HEK293 (cell line): Measurements from ENCODE around the gene CCDC179.

ENCODE experiments used
- CTCF ChIA-PET: fragments of 350-600 bp; formaldehyde crosslinking; extraction: SDS; loops from one replicate; lab custom pipeline; 2021; ENCODE audit warnings: antibody characterized with exemption; lab: Yijun Ruan, JAX
- POLR2A ChIA-PET: fragments of 300-600 bp; formaldehyde crosslinking; extraction: SDS; loops from one replicate; lab custom pipeline; 2020; ENCODE audit warnings: antibody characterized with exemption, inconsistent platforms; lab: Yijun Ruan, JAX
- H3K27ac ChIP-seq: fragments of 200-500 bp; sonication (Bioruptor generic); 2 replicates; pipeline ENCODE4 v1.5.1; 2014; ENCODE audit warnings: low read depth, low read length, control low read depth, inconsistent platforms; ENCODE audit errors: extremely low read depth
- H3K36me3 ChIP-seq, 2 experiments: fragments of 200-500 bp in 1 of 2; sonication (Bioruptor generic) in 1 of 2; 1 replicate in 1 of 2; 2 replicates in 1 of 2; pipeline ENCODE4 v1.5.1; 2014 to 2017; ENCODE audit warnings: inconsistent platforms in 2 of 2, low read length in 2 of 2; ENCODE audit not compliant: control insufficient read depth in 2 of 2, insufficient read depth in 1 of 2
- H3K4me1 ChIP-seq: fragments of 200-500 bp; sonication (Bioruptor generic); 2 replicates; pipeline ENCODE4 v1.5.1; 2014; ENCODE audit warnings: mild to moderate bottlenecking, low read length, inconsistent platforms; ENCODE audit not compliant: control insufficient read depth, insufficient read depth
- H3K4me3 ChIP-seq: 2 replicates; pipeline ENCODE4 v1.5.1; 2011; ENCODE audit warnings: low read depth, mild to moderate bottlenecking, control low read depth, low read length, moderate library complexity
- H3K9me3 ChIP-seq: fragments of 200-500 bp; sonication (Bioruptor generic); 2 replicates; pipeline ENCODE4 v1.5.1; 2014; ENCODE audit warnings: low read depth, low read length, inconsistent platforms; ENCODE audit not compliant: control insufficient read depth, insufficient read depth
- EGR2 ChIP-seq: fragments of 450-650 bp; formaldehyde crosslinking; IDR thresholded peaks from 2 replicates; pipeline ENCODE4 v1.5.1; 2016; ENCODE audit warnings: low read depth, missing biosample characterization, missing genetic modification characterization
- YY1 ChIP-seq: fragments of 450-650 bp; formaldehyde crosslinking; IDR thresholded peaks from 2 replicates; pipeline ENCODE4 v1.5.1; 2018; ENCODE audit warnings: missing biosample characterization, missing genetic modification characterization
- ZFP37 ChIP-seq: fragments of 450-650 bp; formaldehyde crosslinking; IDR thresholded peaks from 2 replicates; pipeline ENCODE4 v1.5.1; 2016; ENCODE audit warnings: missing biosample characterization, missing genetic modification characterization
- ZNF112 ChIP-seq: fragments of 450-650 bp; formaldehyde crosslinking; IDR thresholded peaks from 2 replicates; pipeline ENCODE4 v1.5.0; 2017; ENCODE audit warnings: missing biosample characterization, missing genetic modification characterization
- ZNF132 ChIP-seq: fragments of 450-650 bp; formaldehyde crosslinking; IDR thresholded peaks from 2 replicates; pipeline ENCODE4 v1.5.1; 2017; ENCODE audit warnings: missing biosample characterization, missing genetic modification characterization, borderline replicate concordance
- ZNF169 ChIP-seq: fragments of 450-650 bp; formaldehyde crosslinking; IDR thresholded peaks from 2 replicates; pipeline ENCODE4 v1.5.1; 2016; ENCODE audit warnings: missing biosample characterization, missing genetic modification characterization
- ZNF585B ChIP-seq: fragments of 450-650 bp; formaldehyde crosslinking; IDR thresholded peaks from 2 replicates; pipeline ENCODE4 v1.5.1; 2016; ENCODE audit warnings: missing biosample characterization, missing genetic modification characterization
- ZNF621 ChIP-seq: fragments of 450-650 bp; formaldehyde crosslinking; IDR thresholded peaks from 2 replicates; pipeline ENCODE4 v1.5.1; 2017; ENCODE audit warnings: missing biosample characterization, missing genetic modification characterization
- ZNF843 ChIP-seq: fragments of 450-650 bp; formaldehyde crosslinking; IDR thresholded peaks from 2 replicates; pipeline ENCODE4 v1.5.1; 2016; ENCODE audit warnings: missing biosample characterization, missing genetic modification characterization
- TF ChIP-seq, protein P1 (sequence below): fragments of 450-650 bp; formaldehyde crosslinking; optimal IDR thresholded peaks from 2 replicates; pipeline ENCODE3; 2016; ENCODE audit warnings: missing biosample characterization, mild to moderate bottlenecking, missing genetic modification characterization
- TF ChIP-seq, protein P2 (sequence below): fragments of 450-650 bp; formaldehyde crosslinking; IDR thresholded peaks from 2 replicates; pipeline ENCODE4 v1.5.1; 2016; ENCODE audit warnings: missing biosample characterization, missing genetic modification characterization, borderline replicate concordance
- TF ChIP-seq, protein P3 (sequence below): fragments of 450-650 bp; formaldehyde crosslinking; IDR thresholded peaks from 2 replicates; pipeline ENCODE4 v1.5.1; 2017; ENCODE audit warnings: missing biosample characterization, mild to moderate bottlenecking, missing genetic modification characterization, moderate library complexity
- TF ChIP-seq, protein P4 (sequence below): fragments of 450-650 bp; formaldehyde crosslinking; IDR thresholded peaks from 2 replicates; pipeline ENCODE4 v1.5.1; 2016; ENCODE audit warnings: missing biosample characterization, missing genetic modification characterization
- TF ChIP-seq, protein P5 (sequence below): fragments of 450-650 bp; formaldehyde crosslinking; IDR thresholded peaks from 2 replicates; pipeline ENCODE4 v1.5.1; 2016; ENCODE audit warnings: missing biosample characterization, missing genetic modification characterization
- TF ChIP-seq, protein P6 (sequence below): IDR thresholded peaks from 2 replicates; pipeline ENCODE4 v1.6.1; 2011; ENCODE audit warnings: mild to moderate bottlenecking, low read depth, low read length, borderline replicate concordance

CCDC179 gene

DNA sequence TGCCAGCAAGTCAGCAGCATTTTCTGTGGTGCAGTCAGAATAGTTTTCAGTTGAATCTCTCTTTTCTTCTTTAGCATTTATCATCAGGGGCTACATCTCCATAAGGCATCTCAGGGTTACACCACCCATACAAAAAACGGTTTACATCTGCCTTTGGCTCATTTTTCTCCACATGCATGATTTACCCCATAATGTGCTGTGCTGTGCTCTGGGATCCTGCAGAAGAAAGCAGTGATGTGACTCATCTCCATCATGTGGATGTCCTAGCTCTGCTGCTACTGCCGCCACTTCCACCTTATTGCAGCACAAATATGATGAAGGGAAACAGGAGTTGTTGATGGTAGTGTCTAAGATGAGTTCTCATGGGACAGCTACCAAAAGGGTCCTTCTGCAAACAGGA, 30.0 kb upstream of the CCDC179 start:
- POLR2A ChIA-PET: no interaction called here
- H3K4me1 ChIP-seq: no peaks in the 10 kb centered on the region
- H3K9me3 ChIP-seq: no peaks in the 10 kb centered on the region
- CTCF ChIA-PET: interaction anchor here (1.0 kb wide), 1 partner anchor 14 kb away, joined by 5 read pairs; no protein-coding TSS in a partner anchor
- H3K36me3 ChIP-seq: no peaks in the 10 kb centered on the region
- no peak overlapping the region for H3K4me3 ChIP-seq
- H3K27ac ChIP-seq: no peak overlapping the region
- TF ChIP-seq YY1 (tag by site-specific recombination) (no peak), ZNF112 (tag by site-specific recombination) (no peak), ZNF585B (tag by site-specific recombination) (no peak), ZNF621 (no peak)
- TF ChIP-seq, protein P1, sequence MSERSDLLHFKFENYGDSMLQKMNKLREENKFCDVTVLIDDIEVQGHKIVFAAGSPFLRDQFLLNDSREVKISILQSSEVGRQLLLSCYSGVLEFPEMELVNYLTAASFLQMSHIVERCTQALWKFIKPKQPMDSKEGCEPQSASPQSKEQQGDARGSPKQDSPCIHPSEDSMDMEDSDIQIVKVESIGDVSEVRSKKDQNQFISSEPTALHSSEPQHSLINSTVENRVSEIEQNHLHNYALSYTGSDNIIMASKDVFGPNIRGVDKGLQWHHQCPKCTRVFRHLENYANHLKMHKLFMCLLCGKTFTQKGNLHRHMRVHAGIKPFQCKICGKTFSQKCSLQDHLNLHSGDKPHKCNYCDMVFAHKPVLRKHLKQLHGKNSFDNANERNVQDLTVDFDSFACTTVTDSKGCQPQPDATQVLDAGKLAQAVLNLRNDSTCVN (tag by site-specific recombination): no peak

DNA sequence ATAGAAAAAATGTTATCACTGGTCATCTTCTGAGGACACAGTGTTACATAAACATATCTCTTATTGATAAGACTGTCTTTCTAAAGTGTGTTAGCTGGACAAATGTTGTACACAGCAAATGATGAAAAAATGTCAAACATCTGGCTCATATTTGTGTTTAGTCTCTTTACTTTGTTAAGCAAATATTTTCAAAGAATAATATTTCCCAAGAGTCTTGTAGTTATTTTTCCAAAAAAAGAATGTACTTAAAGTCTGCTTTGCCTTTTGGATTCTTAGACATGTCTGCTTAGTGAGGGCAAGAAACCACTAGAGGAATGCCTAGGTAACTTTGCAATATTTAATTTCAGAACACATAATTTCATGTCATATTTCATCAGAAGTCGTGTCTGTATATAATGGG, 23.9 kb upstream of the CCDC179 start:
- ChIA-PET CTCF (interaction anchor here (0.7 kb wide), 1 partner anchor 15 kb away, joined by 3 read pairs; no protein-coding TSS in a partner anchor), POLR2A (no interaction called here)
- no peak overlapping the region for H3K4me3 ChIP-seq
- H3K9me3 ChIP-seq: no peaks in the 10 kb centered on the region
- no peak overlapping the region for H3K27ac ChIP-seq
- no peaks in the 10 kb centered on the region for H3K36me3 ChIP-seq
- no peak for TF ChIP-seq ZNF843 (tag by site-specific recombination)
- TF ChIP-seq ZNF132 (tag by site-specific recombination): no peak
- TF ChIP-seq, protein P2, sequence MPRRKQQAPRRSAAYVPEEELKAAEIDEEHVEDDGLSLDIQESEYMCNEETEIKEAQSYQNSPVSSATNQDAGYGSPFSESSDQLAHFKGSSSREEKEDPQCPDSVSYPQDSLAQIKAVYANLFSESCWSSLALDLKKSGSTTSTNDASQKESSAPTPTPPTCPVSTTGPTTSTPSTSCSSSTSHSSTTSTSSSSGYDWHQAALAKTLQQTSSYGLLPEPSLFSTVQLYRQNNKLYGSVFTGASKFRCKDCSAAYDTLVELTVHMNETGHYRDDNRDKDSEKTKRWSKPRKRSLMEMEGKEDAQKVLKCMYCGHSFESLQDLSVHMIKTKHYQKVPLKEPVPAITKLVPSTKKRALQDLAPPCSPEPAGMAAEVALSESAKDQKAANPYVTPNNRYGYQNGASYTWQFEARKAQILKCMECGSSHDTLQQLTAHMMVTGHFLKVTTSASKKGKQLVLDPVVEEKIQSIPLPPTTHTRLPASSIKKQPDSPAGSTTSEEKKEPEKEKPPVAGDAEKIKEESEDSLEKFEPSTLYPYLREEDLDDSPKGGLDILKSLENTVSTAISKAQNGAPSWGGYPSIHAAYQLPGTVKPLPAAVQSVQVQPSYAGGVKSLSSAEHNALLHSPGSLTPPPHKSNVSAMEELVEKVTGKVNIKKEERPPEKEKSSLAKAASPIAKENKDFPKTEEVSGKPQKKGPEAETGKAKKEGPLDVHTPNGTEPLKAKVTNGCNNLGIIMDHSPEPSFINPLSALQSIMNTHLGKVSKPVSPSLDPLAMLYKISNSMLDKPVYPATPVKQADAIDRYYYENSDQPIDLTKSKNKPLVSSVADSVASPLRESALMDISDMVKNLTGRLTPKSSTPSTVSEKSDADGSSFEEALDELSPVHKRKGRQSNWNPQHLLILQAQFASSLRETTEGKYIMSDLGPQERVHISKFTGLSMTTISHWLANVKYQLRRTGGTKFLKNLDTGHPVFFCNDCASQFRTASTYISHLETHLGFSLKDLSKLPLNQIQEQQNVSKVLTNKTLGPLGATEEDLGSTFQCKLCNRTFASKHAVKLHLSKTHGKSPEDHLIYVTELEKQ (tag by site-specific recombination): no peak
- TF ChIP-seq, protein P3, sequence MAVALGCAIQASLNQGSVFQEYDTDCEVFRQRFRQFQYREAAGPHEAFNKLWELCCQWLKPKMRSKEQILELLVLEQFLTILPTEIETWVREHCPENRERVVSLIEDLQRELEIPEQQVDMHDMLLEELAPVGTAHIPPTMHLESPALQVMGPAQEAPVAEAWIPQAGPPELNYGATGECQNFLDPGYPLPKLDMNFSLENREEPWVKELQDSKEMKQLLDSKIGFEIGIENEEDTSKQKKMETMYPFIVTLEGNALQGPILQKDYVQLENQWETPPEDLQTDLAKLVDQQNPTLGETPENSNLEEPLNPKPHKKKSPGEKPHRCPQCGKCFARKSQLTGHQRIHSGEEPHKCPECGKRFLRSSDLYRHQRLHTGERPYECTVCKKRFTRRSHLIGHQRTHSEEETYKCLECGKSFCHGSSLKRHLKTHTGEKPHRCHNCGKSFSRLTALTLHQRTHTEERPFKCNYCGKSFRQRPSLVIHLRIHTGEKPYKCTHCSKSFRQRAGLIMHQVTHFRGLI (tag by site-specific recombination): no peak
- no peak for TF ChIP-seq ZFP37 (tag by site-specific recombination)
- TF ChIP-seq EGR2 (tag by site-specific recombination): no peak
- TF ChIP-seq, protein P4, sequence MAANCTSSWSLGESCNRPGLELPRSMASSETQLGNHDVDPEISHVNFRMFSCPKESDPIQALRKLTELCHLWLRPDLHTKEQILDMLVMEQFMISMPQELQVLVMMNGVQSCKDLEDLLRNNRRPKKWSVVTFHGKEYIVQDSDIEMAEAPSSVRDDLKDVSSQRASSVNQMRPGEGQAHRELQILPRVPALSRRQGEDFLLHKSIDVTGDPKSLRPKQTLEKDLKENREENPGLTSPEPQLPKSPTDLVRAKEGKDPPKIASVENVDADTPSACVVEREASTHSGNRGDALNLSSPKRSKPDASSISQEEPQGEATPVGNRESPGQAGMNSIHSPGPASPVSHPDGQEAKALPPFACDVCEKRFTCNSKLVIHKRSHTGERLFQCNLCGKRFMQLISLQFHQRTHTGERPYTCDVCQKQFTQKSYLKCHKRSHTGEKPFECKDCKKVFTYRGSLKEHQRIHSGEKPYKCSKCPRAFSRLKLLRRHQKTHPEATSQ (tag by site-specific recombination): no peak
- TF ChIP-seq ZNF169 (tag by site-specific recombination): no peak
- TF ChIP-seq, protein P5, sequence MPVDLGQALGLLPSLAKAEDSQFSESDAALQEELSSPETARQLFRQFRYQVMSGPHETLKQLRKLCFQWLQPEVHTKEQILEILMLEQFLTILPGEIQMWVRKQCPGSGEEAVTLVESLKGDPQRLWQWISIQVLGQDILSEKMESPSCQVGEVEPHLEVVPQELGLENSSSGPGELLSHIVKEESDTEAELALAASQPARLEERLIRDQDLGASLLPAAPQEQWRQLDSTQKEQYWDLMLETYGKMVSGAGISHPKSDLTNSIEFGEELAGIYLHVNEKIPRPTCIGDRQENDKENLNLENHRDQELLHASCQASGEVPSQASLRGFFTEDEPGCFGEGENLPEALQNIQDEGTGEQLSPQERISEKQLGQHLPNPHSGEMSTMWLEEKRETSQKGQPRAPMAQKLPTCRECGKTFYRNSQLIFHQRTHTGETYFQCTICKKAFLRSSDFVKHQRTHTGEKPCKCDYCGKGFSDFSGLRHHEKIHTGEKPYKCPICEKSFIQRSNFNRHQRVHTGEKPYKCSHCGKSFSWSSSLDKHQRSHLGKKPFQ: no peak
- TF ChIP-seq, protein P6, sequence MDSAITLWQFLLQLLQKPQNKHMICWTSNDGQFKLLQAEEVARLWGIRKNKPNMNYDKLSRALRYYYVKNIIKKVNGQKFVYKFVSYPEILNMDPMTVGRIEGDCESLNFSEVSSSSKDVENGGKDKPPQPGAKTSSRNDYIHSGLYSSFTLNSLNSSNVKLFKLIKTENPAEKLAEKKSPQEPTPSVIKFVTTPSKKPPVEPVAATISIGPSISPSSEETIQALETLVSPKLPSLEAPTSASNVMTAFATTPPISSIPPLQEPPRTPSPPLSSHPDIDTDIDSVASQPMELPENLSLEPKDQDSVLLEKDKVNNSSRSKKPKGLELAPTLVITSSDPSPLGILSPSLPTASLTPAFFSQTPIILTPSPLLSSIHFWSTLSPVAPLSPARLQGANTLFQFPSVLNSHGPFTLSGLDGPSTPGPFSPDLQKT: no peak
- no peaks in the 10 kb centered on the region for H3K4me1 ChIP-seq
